Fibroblast of skin of right quadriceps (primary cell): ENCODE measurements around the gene MIOX.

ENCODE experiments used
- DNase-seq: peaks from one replicate; pipeline ENCODE4 v3.0.0-alpha.2; 2013

Gene MIOX

DNA sequence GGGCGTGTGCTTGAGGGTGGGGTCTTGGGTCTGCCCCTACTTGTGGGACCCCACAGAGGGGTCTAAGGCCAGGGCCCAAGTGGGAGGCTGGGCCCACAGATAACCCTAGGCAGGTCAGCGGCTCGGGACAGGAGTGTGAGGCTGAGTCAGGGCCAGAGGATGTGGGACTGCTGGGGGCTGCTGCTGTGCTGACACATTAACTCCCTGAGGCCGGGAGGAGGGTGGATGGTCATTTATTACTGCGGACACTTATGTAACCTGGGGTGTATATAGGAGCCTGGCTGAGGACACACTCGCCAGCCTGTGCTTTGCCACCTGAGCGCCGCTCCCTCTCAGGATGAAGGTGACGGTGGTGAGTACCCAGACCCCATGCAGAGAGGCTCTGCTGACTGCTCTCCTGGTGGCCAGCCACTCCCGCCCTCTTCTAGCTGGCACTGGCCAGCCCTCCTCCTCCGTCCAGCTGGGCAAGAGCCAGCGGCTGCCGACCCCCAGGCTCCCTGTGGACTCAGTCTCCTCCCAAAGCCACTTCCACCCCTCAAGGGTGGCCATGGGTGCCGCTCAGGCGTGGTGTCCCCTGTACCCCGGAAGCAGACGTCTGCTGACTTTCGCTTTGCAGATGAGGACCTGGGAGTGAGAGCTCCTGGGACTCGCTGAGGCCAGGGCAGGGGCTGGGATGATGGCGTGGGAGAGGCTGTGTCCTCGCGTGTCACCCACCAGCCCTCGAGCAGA is at the start of gene MIOX:
MIOX (plus strand) TSS at position 299 of the 729 bp plus-strand sequence; CDS start at position 338, 39 bp downstream.
- DNase-seq = no peak

DNA sequence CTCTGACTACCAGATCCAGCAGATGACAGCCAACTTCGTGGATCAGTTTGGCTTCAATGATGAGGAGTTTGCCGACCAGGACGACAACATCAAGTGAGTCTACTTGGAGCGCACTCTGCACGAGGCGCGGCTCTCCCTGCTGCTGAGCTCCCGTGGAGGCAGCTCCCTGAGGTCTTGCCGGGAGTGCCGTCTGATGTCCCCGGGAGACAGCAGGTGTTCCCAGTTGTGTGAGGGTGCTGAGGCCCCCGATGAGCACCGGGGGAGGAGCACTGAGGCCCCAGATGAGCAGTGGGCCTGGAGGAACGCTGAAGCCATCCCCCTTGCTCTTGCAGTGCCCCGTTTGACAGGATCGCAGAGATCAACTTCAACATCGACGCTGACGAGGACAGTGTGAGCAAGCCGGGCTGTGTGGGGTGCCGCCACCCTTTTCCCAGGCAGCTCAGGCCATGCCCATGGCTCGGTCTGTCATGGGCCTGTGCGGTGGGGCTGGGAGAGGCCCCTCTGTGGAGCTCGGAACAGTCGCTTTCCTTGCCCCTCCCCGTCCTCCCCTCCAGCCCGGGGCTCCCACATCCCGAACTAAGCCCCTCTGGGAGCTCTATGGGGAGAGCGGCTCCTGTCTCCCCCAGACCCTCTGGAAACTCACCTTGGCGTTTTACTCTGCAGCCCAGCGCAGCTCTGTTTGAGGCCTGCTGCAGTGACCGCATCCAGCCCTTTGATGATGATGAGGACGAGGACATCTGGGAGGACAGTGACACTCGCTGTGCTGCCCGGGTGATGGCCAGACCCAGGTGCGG is 49.0 kb upstream of the MIOX start:
- no peak for DNase-seq

DNA sequence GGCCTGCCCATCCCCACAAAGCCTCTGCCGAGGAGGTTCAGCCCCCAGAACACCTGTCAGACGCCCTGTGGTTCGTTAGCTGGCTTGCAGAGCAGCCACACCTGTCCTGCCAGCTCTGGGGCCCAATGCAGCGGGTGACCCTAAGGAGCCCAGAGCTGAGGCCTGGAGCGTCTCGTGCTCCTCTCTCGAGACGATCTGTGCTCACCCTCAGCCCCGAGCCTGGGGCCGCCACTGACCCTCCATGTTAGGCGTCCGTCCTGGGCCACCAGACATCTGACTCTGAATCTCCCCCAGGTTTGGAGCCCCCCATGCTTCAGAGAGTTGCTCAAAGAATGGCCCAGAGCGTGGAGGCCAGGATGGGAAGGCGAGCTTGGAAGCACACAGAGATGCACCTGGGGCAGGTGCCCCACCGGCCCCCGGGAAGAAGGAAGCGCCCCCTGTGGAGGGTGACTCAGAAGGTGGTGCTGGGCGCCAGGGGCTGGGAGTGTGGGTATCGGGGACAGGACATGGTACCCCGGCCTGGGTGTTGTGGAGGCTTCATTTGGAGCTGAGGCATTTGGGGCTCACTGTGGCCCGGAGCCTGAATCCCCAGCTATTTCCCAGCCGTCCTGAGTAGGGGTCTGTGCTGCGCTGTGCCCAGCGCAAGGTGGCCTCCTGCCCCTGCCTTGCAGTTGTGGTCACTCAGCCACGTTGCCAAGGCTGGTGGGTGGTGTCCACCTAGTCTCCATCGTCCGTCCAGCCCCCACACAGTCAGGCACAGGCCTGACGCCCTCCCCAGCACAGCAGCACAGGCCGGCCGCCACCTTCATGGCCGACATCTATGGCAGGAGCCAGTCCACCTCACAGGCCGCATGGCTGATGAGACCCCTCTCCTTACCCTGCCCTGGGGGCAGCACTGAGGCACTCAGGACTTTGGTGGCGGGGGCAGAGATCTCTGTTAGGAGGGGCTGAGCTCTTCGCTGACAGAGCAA is 48.1 kb upstream of the MIOX start:
- DNase-seq = no peak

DNA sequence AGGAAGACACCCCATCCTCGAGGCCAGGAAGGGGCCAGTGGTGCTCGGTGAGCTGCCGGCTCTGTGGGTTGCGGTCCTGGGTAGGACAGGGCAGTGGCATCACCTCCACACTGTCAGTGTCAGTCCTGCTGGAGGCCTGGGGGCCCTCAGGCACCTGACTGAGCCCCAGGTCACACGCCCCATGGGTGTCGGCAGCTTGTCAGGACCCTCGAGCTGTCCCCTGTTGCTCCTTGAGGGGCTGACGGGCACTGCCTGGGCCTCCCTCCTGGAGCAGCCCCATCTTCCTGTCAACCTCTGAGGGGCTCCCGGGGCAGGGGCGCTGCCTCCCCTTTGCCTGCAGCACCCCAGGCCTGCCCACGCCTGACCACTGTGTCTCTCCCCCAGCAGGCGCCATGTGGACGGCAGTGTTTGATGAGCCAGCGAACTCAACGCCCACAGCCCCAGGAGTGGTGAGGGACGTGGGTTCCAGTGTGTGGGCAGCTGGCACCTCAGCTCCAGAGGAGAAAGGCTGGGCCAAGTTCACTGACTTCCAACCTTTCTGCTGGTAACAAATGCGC is 47.3 kb upstream of the MIOX start:
- DNase-seq = no peak

DNA sequence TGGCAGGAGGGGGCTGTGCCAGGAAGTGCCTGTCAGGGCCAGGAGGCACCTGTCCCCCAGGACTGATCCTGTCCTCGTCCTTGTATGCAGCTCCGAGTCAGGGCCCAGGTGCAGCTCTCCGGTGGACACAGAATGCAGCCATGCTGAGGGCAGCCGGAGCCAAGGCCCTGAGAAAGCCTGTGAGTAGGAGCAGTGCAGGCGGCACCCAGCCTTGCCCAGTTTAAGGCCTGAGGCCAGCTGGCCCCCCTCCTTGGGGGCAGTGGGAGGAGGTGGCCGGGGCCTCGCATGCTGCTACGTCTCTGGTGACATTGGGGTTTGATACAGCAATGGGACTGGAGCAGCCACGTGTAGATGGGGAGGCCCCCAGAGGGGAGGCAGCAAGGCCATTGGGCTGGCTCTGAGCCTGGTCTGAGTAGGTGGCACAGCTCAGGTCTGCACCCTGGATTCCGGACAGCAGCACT is 46.8 kb upstream of the MIOX start:
- DNase-seq = no peak

DNA sequence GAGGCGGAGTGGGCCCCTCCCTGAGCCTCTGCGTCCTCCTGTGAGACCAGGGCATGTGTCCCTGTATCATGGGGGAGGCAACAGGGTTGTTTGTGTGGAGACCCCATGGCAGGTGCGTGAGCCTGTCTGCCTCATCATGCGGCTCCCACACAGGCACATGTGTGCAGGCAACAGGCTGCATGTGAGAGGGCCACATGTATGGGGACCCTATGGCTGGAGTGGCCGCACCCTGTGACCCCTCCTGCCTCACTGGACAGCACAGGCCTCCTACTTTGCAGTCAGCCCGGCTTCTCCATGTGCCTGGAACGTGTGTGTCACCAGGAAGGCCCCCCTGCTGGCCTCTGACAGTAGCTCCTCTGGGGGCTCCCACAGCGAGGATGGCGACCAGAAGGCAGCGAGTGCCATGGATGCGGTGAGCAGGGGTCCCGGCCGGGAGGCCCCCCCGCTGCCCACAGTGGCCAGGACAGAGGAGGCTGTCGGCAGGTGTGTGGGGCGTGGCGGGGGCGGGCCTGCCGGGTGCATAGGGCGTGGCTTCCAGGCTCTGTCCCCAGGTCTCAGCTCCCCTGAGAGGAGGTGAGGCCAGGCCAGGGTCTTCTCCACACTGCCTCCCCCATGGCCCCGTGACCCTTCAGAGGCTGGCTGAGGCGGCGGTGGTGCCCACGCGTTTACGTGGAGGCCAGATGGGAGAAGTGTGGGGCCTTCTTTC is 46.0 kb upstream of the MIOX start:
- no peak for DNase-seq

DNA sequence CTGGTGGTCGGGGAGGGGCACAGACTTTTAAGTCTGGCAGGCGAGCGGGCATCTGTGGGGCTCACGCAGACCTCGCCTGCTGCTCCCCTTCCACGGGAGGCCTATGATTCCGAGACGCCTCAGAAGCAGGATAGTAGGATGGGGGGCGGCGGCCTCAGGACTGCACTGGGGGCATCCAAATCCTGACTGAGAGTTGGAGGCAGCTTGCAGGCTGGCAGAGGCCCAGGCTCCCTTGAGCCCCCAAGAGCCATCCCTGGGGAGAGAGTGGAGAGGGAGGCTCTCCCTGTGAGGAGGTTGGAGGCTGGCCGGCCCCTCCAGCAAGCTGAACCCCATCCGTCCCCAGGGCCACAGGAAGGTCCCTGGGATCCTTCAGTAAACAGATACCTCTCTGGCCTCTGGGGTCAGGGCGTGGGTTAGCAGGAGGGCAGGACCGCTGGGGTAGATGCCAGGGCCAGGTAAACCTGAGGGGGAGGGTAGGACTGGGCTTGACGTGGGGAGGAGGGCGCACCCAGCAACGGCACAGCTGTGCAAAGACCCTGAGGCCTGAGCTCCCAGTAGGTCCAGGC is 45.1 kb upstream of the MIOX start:
- no peak for DNase-seq

DNA sequence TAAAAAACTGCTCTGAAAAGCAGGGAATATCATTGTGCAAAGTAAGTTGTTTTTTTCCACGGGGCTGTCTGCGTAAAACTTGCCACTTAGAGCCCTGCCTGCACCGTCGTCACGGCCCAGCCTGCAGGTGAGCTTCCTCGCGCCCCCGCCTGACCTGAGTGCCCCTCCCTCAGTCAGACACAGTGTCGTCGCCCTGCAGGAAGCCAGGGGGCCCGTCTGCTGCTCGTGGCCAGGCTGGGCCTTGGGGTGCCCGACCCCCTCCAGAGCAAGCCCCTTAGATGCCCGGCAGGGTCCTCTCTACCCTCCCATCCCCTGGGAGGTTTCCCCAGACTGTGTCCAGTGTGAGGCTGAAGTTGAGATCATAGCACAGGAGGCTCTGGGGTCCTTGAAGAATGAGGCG is 43.5 kb upstream of the MIOX start:
- DNase-seq = no peak

DNA sequence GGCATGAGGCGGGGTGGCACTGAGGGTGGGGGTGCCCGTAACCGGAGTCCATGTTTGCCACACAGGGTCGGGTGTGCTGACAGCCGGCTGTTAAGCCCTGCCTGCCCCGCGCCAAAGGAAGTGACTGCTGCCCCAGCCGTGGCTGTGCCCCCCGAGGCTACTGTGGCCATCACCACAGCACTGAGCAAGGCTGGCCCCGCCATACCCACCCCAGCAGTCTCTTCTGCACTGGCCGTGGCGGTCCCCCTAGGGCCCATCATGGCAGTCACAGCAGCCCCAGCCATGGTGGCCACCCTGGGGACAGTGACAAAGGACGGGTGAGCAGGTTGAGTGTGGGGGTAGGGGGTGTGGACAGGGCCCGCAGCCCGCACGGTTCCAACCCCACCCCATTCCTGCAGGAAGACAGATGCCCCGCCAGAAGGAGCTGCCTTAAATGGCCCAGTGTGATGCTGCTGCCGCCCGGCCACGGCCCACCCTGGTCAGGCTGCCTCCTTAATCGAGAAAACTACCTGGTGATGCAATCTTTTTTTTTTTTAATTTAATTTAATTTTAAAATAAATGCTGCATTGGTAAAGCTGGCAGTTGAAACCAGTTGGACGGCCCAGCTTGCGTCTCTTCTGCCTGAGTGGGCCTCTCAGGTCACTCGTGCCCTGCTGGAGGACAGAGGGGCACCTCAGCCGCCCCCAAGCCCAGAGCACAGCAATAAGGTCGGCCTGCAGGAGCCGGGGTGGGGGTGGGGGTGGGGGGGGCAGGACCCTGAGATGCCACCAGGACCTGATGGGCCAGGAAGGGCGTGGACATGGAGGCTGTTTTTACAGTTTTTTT is 42.6 kb upstream of the MIOX start:
- DNase-seq = no peak

DNA sequence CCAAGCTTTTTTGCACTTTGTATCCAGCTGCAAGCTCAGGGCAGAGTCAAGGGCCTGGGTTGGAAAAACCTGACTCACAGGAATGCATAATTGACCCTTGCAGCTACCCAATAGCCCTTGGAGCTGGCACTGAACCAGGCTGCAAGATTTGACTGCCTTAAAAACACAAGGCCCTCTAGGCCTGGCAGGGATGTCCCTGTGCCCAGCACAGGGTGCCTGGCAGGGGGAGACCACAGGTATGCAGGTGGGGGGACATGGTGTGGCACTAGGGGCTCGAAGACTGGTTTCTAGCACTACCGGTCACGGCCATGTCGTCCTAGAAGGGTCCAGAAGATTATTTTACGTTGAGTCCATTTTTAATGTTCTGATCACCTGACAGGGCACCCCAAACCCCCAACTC is 42.0 kb upstream of the MIOX start:
- peak; percentile 32 for DNase-seq

DNA sequence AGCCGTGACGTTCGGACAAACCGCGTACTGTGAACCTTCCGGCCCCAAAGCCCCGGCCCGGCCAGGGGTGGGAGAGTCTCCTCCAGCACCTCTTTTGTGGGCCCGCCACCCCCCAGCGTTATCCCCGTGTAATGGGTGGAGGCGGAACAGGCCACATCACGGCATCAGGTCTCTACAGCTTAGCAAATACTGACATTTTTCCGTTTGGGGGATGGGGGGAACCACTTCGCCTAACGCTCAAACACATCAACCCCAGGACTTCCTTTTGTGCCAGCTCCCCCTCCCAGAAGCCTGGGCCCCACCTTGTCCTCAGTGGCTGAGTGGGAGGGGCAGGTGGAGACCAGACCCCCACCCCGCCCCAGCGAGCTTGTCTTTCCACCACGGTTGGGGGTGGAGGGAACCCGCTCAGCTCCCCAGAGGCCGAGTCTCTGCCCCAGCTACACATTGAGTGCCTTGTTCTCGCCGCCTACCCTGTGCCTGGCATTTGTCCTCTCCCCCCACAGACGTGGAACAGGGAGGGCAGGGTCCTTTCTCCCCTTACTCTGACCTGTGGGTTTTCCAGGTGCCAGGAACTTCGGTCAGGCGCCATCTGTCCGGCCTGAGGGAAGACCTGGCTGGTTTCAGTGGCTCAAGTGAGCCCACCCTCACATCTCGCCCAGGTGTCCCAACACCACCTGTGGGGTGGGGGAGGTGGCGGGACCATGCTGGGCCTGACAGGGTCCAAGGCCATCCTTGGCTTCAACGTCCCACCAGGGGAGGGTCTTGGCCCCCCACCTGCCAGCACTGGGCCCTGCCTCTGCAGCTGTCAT is 41.4 kb upstream of the MIOX start:
- DNase-seq = no peak

DNA sequence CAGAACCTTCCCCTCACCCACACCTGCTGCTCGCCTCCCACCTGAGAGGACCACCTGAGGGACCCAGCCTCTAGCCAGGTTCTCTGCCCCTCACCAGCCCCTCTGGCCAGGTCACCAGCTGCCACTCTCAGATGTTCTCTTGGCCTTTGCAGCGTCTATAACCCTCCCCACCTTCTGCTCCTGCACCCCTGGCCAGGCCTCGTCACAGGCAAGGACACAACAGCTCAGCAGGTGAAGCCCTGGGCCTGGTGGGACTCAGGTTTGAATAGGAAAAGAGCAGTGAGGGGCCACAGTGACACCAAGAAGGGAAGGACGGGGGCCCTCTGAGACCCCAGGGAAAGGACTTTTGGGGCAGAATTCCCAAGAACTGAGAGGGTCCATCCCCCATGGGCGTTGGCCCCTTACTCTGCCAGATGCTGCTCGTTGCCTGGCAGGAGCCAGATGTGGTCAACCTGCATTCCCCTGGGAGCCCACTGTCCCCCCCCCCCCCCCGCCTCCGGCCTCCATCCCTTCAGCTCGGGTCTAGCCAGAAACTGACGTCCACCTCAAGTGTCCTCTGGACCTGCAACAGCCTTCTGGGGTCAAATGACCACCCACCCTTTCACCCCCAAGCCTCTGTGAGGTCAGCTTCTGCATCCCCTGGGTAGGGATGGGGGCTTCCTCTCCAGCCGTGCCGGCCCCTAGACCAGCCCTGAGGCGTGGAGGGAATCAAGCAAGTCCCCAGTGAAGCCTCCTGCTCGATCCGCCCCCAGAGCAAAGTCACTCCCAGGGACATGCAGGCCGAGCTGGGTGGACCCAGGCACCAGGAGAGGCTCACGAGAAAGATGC is 40.6 kb upstream of the MIOX start:
- no peak for DNase-seq

DNA sequence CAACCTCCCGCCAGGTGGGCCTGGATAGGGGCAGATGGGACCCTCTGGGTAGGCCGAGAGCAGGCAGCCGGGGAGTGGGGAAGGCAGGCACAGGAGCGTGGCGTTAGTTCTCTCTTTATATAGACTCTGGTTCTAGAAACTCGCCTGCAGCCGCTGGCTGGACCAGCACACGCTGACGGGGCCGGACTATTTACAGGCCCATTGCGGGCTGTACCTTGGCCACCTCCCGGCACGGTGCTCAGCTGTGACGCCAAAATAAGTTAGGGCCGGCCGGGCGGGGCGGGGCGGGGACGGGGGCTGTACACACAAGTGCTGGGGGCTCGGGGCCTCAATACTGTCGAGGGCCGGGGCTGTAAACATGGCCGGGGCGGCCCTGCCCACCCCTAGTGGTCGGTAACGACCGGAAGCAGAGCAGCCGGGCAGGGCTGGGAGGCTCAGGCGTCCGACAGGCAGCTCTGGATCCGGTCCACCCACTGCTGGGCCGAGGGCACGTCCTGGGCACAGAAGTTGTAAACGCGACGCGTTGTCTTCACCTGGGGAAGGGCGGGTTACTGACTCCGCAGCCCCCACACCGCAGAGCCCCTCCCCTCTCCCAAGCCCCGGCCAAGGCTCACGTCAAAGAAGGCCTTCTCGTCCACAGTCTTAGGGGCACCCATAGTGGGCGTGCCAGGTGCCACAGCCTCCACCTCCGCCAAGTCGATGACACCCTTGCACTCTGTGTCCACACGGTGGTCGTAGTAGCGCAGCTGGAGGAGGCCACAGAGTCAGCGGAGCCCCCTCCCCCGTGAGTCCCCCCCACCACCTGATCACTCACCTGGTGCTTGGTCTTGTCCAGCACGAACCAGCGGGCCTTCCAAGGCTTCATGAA is 39.7 kb upstream of the MIOX start:
- no peak for DNase-seq

DNA sequence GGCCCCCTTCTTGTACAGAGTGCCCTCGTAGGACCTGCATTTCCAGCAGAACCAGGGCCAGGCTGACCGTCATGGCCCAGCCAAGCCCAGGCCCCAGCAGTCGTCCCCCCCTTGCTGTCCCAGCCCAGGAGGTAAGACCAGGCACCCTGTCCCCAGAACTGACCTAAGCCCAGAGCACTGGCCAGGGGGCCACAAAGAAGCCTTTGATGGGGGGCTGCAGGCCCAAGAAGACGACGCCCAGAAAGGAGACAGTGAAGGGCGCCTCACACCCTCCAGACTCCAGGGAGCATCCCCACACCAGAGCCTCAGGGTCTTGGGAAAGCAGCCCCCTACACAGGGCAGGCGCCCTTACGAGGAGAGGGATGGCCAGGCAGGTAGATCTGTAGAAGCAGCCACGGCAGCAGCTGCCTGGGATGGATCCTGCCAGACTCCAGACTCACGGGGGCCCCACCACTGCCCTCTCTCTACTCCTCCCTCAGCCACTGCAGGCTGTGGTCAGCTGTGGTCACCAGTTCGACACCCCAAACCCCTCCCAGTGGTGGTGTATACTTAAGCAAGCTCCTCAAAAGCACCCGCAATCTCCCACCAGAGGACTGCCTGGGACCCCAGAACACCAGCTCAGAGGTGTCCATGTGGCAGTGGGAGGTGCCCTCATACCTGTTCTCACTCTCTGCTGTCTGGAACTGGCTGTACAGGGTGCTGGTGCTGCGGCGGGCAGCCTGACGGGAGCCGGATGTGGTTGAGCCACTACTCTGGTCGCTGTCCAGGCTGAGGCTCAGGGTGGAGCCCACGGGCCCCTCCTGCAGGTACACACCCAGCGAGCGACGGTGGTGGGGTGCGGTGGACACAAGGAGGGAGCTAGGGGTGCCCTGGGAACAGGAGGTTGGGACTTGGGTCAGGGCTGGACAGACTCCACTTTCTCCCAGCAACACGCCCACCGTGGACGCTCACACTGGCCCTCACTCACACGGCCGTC is 38.8 kb upstream of the MIOX start:
- DNase-seq = no peak

DNA sequence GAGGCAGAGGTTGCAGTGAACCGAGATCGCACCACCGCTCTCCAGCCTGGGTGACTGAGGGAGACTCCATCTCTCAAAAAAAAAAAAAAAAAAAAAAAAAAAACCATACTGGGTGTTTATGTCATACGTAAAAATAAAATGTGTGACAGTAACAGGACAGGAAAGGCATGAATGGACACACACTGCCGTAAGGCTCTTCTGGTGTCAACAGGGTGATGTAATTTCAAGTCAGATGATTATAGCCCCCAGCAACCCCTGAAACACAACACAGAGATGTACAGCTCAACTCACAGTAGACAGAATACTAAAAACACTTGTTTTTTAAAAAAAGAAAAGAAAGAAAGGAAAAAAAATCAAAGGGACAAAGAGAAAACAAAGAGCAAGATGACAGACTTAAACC is 34.0 kb upstream of the MIOX start:
- no peak for DNase-seq

DNA sequence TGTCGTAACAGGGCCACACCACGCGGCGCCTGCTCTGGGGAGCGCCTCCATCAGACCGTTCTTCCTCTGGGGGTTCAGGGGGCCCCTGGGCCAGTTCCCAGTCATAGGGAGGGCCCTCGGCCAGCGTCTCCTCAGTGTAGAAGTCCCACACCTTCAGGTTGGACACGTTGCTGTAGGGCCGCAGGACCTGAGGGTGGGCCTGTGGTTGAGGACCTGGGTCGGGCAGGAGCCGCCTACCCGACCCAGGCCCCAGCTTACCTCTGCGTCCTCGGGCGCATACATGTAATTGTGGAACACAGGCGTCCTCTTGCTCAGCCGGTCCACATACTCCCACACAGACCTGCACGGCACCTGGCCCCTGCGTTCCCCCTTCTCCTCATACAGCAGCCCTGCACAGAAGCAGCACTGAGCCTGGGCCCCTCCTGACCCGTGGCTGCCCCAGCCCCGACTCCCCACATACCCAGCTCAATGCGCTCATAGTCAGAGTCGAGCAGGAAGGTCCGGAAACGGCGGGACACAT is 32.0 kb upstream of the MIOX start:
- no peak for DNase-seq

DNA sequence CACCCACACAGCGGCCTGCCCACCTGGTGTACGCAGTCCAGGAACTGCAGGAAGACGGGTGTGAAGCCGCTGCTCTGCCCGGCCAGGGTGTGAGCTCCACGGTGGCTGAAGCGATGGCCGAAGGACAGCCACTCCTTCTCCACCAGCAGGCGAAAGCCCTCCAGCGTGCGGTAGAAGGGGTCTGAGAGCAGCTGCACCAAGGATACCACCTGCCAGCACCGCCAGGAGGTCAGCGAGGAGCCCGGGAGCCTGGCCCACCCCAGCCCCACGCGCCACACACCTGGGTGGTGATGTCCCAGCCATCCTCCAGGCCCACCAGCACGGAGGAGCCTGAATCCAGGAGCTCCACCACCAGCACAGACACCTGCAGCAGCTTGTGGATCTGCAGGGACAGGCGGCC is 31.5 kb upstream of the MIOX start:
- no peak for DNase-seq
